ENCODE data around the gene ACSBG1.

ACSBG1 gene

DNA sequence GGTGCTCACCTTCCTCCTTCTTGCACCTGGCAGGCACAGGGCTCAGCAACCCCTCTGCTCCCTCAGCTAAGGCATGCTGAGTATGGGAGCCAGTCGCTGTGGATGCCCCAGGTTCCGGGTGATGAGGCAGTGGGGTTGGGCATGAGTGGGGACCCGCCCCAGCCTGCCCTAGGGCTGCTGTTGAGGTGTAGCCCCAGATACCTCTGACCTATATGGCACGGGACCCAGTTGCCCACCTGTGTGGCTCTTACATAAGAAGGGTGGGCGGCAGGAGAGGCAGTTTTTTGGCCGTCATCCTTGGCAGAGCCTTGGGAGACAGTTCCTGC lies 21.0 kb downstream of the ACSBG1 start:
- Histone ChIP-seq H3K9me3 (ENCODE audit: low read length) (no peaks in the 10 kb centered on the region), H3K9ac (ENCODE audit: low read length) (no peak overlapping the region), H3K4me1 (ENCODE audit: insufficient read depth, low read length) (peaks cover 63% of the 10 kb centered on the region), H3K27me3 (ENCODE audit: control insufficient read depth in 1 of 2, insufficient read depth in 2 of 2, low read length in 2 of 2) (no peaks in the 10 kb centered on the region), H3K4me3 (ENCODE audit: low read depth in 1 of 2, low read length in 2 of 2) (no peak overlapping the region), H3K27ac (ENCODE audit: low read depth, low read length) (no peak overlapping the region), H3K36me3 (ENCODE audit: insufficient read depth, low read length) (no peaks in the 10 kb centered on the region)

DNA sequence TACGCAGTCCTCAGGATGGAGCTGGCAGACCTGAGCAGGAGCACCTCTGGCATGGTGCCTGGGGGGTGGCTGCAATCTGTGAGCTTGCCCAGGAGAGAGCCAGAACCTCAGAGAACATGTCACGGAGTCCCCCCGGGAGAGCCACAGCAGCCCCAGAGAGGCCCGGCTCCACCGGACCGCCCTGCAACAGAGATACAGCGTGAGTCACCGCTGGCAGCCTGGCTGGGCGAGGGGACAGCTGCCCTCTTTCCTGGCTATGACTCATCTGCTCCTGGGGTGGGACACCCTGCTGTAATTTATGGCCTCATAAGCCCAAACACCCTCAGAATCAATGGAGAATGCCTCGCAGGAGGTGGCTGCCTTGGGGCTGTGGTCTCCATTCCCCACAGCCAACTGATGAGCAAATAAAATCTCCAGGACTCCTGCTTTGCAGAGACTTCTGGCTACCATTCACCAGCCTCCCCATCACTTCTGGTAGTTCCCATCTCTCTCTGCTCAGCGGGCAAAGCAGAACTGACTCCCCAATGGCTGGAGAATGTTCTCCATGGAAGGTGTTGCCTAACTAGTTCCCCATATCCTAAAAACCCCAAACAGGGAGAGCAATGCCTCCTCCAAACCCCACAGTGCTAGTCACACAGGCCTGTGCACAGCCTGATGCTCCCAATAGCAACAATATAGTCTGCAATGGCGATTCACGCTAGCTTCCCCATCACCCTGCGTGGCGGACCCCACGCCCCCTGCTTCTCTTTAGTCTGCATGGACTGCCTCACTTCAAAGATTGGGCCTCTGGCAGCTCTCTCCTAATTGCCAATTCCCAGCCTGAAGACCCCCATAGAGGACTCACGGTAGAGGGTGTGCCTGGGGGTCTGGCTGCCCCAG lies 21.6 kb downstream of the ACSBG1 start:
- Histone ChIP-seq H3K36me3 (ENCODE audit: insufficient read depth, low read length) (no peaks in the 10 kb centered on the region), H3K27me3 (ENCODE audit: control insufficient read depth in 1 of 2, insufficient read depth in 2 of 2, low read length in 2 of 2) (no peaks in the 10 kb centered on the region), H3K9ac (ENCODE audit: low read length) (no peak overlapping the region), H3K27ac (ENCODE audit: low read depth, low read length) (no peak overlapping the region), H3K4me3 (ENCODE audit: low read depth in 1 of 2, low read length in 2 of 2) (no peak overlapping the region), H3K4me1 (ENCODE audit: insufficient read depth, low read length) (peaks cover 63% of the 10 kb centered on the region), H3K9me3 (ENCODE audit: low read length) (no peaks in the 10 kb centered on the region)

GRCh38 chr15:78212008-78212407 lies 22.4 kb downstream of the ACSBG1 start:
- Histone ChIP-seq H3K36me3 (ENCODE audit: insufficient read depth, low read length) (no peaks in the 10 kb centered on the region), H3K27ac (ENCODE audit: low read depth, low read length) (peak overlapping the region; percentile 7), H3K27me3 (ENCODE audit: control insufficient read depth in 1 of 2, insufficient read depth in 2 of 2, low read length in 2 of 2) (no peaks in the 10 kb centered on the region), H3K9ac (ENCODE audit: low read length) (no peak overlapping the region), H3K9me3 (ENCODE audit: low read length) (no peaks in the 10 kb centered on the region), H3K4me3 (ENCODE audit: low read depth in 1 of 2, low read length in 2 of 2) (no peak overlapping the region), H3K4me1 (ENCODE audit: insufficient read depth, low read length) (peaks cover 59% of the 10 kb centered on the region)

DNA sequence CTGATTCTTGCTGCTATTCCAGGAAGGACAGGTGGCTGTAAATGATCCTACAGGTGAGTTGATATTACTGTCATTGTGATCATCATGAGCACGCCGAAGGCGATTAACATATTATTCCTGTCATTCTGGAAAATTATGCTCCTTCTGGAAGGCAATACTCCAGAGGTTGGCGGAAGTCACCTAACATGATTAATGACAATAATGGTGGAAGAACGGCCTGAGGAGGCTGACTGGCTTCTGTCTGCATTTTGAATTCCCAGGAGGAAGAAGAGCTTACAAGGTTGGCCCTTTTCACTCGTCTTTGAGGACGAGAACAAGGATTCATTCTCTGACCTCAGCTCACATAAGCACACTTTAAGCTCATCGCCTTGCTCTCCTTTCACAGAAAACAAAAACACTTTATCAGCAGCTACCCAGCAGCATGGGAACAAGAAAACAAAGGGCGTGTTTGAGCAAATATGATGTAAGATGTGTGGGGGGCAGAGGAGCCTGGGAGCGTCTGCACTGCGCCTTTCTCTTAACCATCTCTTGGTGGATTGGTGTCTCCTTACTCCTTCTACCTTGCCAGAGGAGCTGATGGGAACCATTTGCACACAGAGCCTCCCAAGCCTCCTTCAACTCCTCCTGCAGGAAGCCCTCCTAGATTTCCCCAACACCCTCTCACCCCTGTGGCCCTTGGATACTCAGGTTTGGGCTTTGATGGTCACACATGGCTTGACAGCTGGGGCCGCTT lies 23.0 kb downstream of the ACSBG1 start:
- Histone ChIP-seq H3K36me3 (ENCODE audit: insufficient read depth, low read length) (no peaks in the 10 kb centered on the region), H3K27ac (ENCODE audit: low read depth, low read length) (no peak overlapping the region), H3K9ac (ENCODE audit: low read length) (no peak overlapping the region), H3K4me1 (ENCODE audit: insufficient read depth, low read length) (peaks cover 52% of the 10 kb centered on the region), H3K9me3 (ENCODE audit: low read length) (no peaks in the 10 kb centered on the region), H3K4me3 (ENCODE audit: low read depth in 1 of 2, low read length in 2 of 2) (no peak overlapping the region), H3K27me3 (ENCODE audit: control insufficient read depth in 1 of 2, insufficient read depth in 2 of 2, low read length in 2 of 2) (no peaks in the 10 kb centered on the region)

GRCh38 chr15:78210349-78210717 lies 24.0 kb downstream of the ACSBG1 start:
- Histone ChIP-seq H3K27me3 (ENCODE audit: control insufficient read depth in 1 of 2, insufficient read depth in 2 of 2, low read length in 2 of 2) (no peaks in the 10 kb centered on the region), H3K9ac (ENCODE audit: low read length) (no peak overlapping the region), H3K27ac (ENCODE audit: low read depth, low read length) (peak overlapping the region; percentile 7), H3K9me3 (ENCODE audit: low read length) (no peaks in the 10 kb centered on the region), H3K4me3 (ENCODE audit: low read depth in 1 of 2, low read length in 2 of 2) (no peak overlapping the region), H3K4me1 (ENCODE audit: insufficient read depth, low read length) (peaks cover 45% of the 10 kb centered on the region), H3K36me3 (ENCODE audit: insufficient read depth, low read length) (no peaks in the 10 kb centered on the region)

DNA sequence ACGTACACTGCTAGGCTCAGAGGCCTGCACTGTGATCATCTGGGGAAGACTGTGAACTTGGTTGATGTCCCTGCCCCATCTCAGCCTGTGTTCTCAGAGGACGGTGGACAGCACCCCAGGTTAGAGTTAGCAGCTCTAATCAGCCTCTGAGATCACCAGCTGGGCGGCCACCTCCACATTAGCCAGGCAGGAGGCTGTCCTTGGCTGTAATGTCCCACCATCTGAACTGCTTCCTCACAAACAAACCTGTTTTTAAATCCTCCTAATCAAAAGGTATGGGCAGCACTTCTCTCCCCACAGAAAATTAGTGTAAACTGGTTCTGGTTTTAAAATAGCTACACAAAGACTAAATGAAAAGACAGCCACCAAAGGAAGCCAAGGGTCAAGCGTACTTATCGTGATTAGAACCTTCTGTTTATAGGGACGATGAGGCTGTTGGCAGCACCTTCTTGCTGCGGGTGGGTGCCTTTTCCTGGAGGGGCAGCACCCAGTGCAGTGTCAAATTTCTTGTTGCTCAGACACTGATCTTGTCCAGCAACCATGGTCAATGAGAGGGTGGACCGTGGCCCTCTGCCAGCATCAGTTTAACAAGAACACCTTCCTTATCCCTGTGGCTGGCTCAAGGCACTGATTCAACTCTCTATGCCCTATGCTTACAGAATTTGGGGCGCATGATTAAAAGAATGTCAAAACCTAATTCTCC lies 24.6 kb downstream of the ACSBG1 start:
- H3K36me3 ChIP-seq (ENCODE audit: insufficient read depth, low read length) = no peaks in the 10 kb centered on the region
- peak overlapping the region; percentile 7 for H3K27ac ChIP-seq (ENCODE audit: low read depth, low read length)
- no peaks in the 10 kb centered on the region for H3K27me3 ChIP-seq (ENCODE audit: control insufficient read depth in 1 of 2, insufficient read depth in 2 of 2, low read length in 2 of 2)
- peaks cover 45% of the 10 kb centered on the region for H3K4me1 ChIP-seq (ENCODE audit: insufficient read depth, low read length)
- H3K4me3 ChIP-seq (ENCODE audit: low read depth in 1 of 2, low read length in 2 of 2) = no peak overlapping the region
- H3K9me3 ChIP-seq (ENCODE audit: low read length) = no peaks in the 10 kb centered on the region
- H3K9ac ChIP-seq (ENCODE audit: low read length) = no peak overlapping the region

DNA sequence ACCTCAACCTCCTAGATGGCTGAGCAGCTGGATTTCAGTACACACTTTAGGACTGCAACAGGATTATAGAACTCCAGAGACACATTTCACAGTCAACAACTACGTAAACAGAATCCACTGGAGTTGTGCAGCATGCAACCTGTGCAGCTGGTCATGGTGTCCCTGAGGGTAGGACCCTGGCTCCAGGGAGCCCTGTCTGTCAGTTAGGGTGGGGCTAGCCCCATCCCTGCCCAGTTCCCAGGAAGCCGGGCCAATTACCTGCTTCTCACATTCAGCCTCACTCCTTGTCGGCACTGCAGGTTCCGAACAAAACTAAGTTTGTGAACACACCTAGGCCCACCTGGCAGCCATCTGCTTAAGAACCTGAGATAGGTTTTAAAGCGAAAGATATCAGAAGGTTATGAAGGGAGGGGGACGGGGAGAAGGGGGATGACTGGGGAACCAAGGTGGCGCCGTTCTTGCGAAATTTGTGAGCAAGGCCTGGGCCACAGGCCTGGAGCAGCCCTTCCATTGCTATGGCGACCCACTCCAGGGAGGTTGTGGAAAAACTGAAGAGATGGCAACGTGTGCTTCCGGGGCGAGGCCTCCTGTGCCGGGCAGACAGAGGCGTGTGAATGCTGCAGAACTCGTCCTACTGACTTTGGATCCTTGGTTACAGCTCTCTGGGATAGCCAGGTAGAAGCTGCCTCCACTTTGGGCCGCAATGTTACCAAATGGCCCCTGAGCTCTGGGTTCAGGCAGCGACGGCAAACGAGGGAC lies 25.3 kb downstream of the ACSBG1 start:
- H3K4me3 ChIP-seq (ENCODE audit: low read depth in 1 of 2, low read length in 2 of 2) = no peak overlapping the region

DNA sequence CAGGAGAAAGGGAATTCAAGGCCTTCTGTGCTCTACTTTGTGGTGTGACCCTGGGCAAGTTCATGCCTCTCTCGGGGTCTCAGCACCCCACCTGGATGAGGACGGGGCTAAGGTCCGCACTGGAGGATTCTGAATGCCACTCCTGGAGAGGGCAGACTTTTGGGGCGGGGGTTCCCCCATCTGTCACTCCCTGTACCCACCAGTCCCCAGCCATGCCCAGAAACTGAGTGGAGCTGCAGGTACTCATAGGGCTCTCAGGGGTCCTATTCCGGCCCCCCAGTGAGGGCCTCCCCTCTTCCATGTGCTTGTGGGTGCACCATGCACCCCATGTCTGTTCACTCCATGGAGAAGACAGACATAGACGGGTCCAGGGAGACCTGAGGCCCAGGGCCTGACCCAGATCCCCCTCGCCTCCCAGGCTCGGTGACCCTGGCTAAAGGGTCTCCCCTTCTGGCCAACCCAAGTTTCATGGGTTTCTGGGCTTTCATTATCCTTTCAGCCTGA lies 26.0 kb downstream of the ACSBG1 start:
- no peak overlapping the region for H3K9ac ChIP-seq (ENCODE audit: low read length)
- H3K36me3 ChIP-seq (ENCODE audit: insufficient read depth, low read length) = no peaks in the 10 kb centered on the region
- H3K4me3 ChIP-seq (ENCODE audit: low read depth in 1 of 2, low read length in 2 of 2) = no peak overlapping the region
- no peaks in the 10 kb centered on the region for H3K9me3 ChIP-seq (ENCODE audit: low read length)
- H3K4me1 ChIP-seq (ENCODE audit: insufficient read depth, low read length) = peaks cover 38% of the 10 kb centered on the region
- H3K27me3 ChIP-seq (ENCODE audit: control insufficient read depth in 1 of 2, insufficient read depth in 2 of 2, low read length in 2 of 2) = no peaks in the 10 kb centered on the region
- no peak overlapping the region for H3K27ac ChIP-seq (ENCODE audit: low read depth, low read length)

More for the DNA sequence above, 25.3 kb downstream of the ACSBG1 start:
- no peak overlapping the region for H3K9ac ChIP-seq (ENCODE audit: low read length)
- H3K27ac ChIP-seq (ENCODE audit: low read depth, low read length) = no peak overlapping the region
- no peaks in the 10 kb centered on the region for H3K36me3 ChIP-seq (ENCODE audit: insufficient read depth, low read length)
- peaks cover 45% of the 10 kb centered on the region for H3K4me1 ChIP-seq (ENCODE audit: insufficient read depth, low read length)
- no peaks in the 10 kb centered on the region for H3K27me3 ChIP-seq (ENCODE audit: control insufficient read depth in 1 of 2, insufficient read depth in 2 of 2, low read length in 2 of 2)
- no peaks in the 10 kb centered on the region for H3K9me3 ChIP-seq (ENCODE audit: low read length)

DNA sequence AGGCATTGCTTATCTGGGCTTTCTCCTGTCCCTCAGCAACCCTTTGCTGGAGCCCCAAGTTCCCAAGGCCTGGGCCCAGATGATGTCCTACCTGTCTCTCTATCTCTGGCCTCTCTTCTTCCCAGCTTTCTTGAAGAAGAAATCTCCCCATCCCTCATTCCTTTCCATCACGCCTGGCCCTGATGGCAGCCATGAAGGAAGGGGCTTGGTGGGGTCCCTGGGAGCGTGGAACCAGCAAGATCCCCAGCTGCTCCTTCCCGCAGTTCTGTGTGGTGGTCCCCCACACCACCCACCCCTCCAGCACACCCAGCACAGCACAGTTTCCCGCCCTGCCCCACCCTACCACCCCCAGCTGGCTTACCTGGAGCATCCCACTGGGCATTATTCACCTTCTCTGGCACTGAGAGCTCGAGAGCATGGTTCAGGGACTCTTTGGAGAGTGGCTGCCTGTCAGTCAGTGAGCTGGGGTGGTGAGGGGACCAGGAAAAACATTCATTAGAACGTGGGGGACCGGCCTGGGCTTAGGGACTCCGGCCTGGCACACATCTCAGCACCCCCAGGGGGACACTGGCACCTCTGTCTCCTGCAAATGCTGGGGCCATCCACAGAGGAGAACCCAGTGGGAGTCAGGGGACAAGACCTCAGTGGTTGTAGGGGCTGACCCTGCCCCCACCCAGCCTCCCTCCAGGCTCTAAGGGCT lies 26.6 kb downstream of the ACSBG1 start:
- H3K27ac ChIP-seq (ENCODE audit: low read depth, low read length) = no peak overlapping the region
- no peaks in the 10 kb centered on the region for H3K9me3 ChIP-seq (ENCODE audit: low read length)
- H3K4me1 ChIP-seq (ENCODE audit: insufficient read depth, low read length) = peaks cover 32% of the 10 kb centered on the region
- H3K9ac ChIP-seq (ENCODE audit: low read length) = no peak overlapping the region
- no peaks in the 10 kb centered on the region for H3K27me3 ChIP-seq (ENCODE audit: control insufficient read depth in 1 of 2, insufficient read depth in 2 of 2, low read length in 2 of 2)
- no peak overlapping the region for H3K4me3 ChIP-seq (ENCODE audit: low read depth in 1 of 2, low read length in 2 of 2)
- H3K36me3 ChIP-seq (ENCODE audit: insufficient read depth, low read length) = no peaks in the 10 kb centered on the region

DNA sequence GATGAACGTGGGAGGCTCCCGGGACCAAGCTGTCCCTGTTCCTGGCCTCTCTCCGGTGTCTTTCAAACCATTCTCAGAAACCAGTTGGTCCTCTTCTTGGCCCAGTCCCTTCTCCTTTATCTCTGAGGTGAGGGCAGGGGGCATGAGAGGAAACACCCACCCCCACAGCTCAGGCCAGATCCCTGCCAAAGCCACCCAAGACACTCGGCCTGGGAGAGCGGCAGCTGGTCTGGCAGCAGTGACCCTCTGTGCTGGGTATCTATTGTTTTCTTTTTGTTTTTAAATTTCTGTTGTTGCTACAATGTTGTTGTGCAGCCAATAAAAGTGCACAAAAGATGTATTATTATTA lies 27.3 kb downstream of the ACSBG1 start:
- no peaks in the 10 kb centered on the region for H3K9me3 ChIP-seq (ENCODE audit: low read length)
- no peaks in the 10 kb centered on the region for H3K27me3 ChIP-seq (ENCODE audit: control insufficient read depth in 1 of 2, insufficient read depth in 2 of 2, low read length in 2 of 2)
- no peak overlapping the region for H3K27ac ChIP-seq (ENCODE audit: low read depth, low read length)
- H3K4me3 ChIP-seq (ENCODE audit: low read depth in 1 of 2, low read length in 2 of 2) = no peak overlapping the region
- no peaks in the 10 kb centered on the region for H3K36me3 ChIP-seq (ENCODE audit: insufficient read depth, low read length)
- H3K9ac ChIP-seq (ENCODE audit: low read length) = no peak overlapping the region
- H3K4me1 ChIP-seq (ENCODE audit: insufficient read depth, low read length) = peaks cover 25% of the 10 kb centered on the region
